ENCODE results near the gene GKN1. TPM values are rescaled to one million over a fixed set of nuclear protein-coding genes. Genes with fewer than 3 reads are reported as not detected.

The GKN1 gene
- total RNA-seq, 1 experiment from 2014 or later, result not detected

- no peaks in the 10 kb centered on the region for H3K4me1 Mint-ChIP-seq
- Histone ChIP-seq H3T11ph (ENCODE audit: low read length) (no peak overlapping the region), H2BK15ac (ENCODE audit: low read depth, low read length) (no peak overlapping the region), H3K4ac (ENCODE audit: low read depth, low read length) (no peak overlapping the region), H2AK5ac (ENCODE audit: insufficient read length, low read length) (no peak overlapping the region), H4K5ac (ENCODE audit: insufficient read length, low read depth, low read length) (no peak overlapping the region), H4K20me1 (ENCODE audit: control insufficient read depth, insufficient read depth, insufficient read length) (no peaks in the 10 kb centered on the region), H3K9me3 (ENCODE audit: control insufficient read depth, low read depth, low read length) (no peaks in the 10 kb centered on the region), H2BK5ac (ENCODE audit: insufficient read length, low read length) (no peak overlapping the region), H2BK20ac (ENCODE audit: low read depth, low read length, poor library complexity, severe bottlenecking) (no peak overlapping the region), H3K23me2 (ENCODE audit: insufficient read length, low read depth, low read length, poor library complexity, severe bottlenecking) (no peaks in the 10 kb centered on the region), H3K79me2 (ENCODE audit: insufficient read depth, low read length) (no peaks in the 10 kb centered on the region), H3K18ac (ENCODE audit: insufficient read length, low read depth, low read length) (no peak overlapping the region), H3K56ac (ENCODE audit: insufficient read length, low read depth, low read length) (no peak overlapping the region), H2BK120ac (ENCODE audit: low read depth, low read length, poor library complexity, severe bottlenecking) (no peak overlapping the region), H4K91ac (ENCODE audit: insufficient read length, low read depth, low read length) (no peak overlapping the region), H3K23ac (ENCODE audit: insufficient read length, low read depth, low read length) (no peak overlapping the region), H3K4me1 (ENCODE audit: insufficient read depth, low read length) (no peaks in the 10 kb centered on the region), H3K79me1 (ENCODE audit: insufficient read depth, low read depth, low read length, poor library complexity, severe bottlenecking) (no peaks in the 10 kb centered on the region), H3K27ac (ENCODE audit: insufficient read length, low read depth, low read length) (no peak overlapping the region), H3K27me3 (ENCODE audit: insufficient read depth, low read length) (no peaks in the 10 kb centered on the region), H3K14ac (ENCODE audit: insufficient read depth, low read length) (no peak overlapping the region), H2BK12ac (ENCODE audit: insufficient read length, low read depth, low read length) (no peak overlapping the region), H3K9ac (ENCODE audit: extremely low read depth, insufficient read length, low read length) (no peak overlapping the region), H3K4me2 (ENCODE audit: insufficient read depth, insufficient read length, low read length) (no peak overlapping the region), H2AFZ (ENCODE audit: low read length) (no peak overlapping the region), H4K8ac (replicated peaks; ENCODE audit: insufficient read length, low read depth, low read length) (no peak overlapping the region)
- TF ChIP-seq CTCF (conservative IDR thresholded peaks at IDR 0.05), result no peak
- no peak overlapping the region for H3K27ac Mint-ChIP-seq
- DNase-seq, result no peak
- H3K4me3 Mint-ChIP-seq, result no peak overlapping the region
- H3K9me3 Mint-ChIP-seq, result peaks cover 13 to 21% of the 10 kb centered on the region in 2 experiments
- peaks cover 10% of the 10 kb centered on the region for H3K27me3 Mint-ChIP-seq (ENCODE audit: low read depth)
- WGBS (ENCODE audit: extremely low coverage, insufficient read length, low lambda C conversion rate), result no CpG with 5 or more reads among the region's 2 CpGs
- H3K36me3 Mint-ChIP-seq (ENCODE audit: insufficient read depth in 1 of 3, low read depth in 3 of 3), result no peaks in the 10 kb centered on the region; a peak in 2 of 7 replicates
Observed at GRCh38 chr2:69003731-69004130, 29.3 kb downstream of the GKN1 start.
